NCI-H526 treated with DMSO at 0.1 percent for 48 hours (cell line): ENCODE measurements around the gene CDAN1.

Source experiments
- DNase-seq: peaks from one replicate; lab custom pipeline; 2025; lab: John Stamatoyannopoulos, UW

The CDAN1 gene

DNA sequence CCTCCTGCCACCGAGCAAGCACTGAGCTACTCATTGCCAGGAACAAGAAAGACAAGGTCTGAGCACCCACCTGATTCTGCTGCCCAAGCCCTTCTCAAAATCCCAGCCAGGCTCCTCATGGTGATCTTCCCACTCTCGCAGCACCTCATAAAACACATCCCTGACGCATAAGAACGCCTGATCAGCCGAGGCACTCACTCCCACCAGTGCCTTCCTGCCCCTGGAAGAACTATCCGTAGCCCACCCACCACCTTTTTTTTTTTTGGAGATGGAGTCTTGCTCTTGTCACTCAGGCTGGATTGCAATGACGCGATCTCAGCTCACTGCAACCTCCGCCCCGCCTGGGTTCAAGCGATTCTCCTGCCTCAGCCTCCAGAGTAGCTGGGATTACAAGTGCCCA is 3.9 kb downstream of the CDAN1 start:
- no peak for DNase-seq

DNA sequence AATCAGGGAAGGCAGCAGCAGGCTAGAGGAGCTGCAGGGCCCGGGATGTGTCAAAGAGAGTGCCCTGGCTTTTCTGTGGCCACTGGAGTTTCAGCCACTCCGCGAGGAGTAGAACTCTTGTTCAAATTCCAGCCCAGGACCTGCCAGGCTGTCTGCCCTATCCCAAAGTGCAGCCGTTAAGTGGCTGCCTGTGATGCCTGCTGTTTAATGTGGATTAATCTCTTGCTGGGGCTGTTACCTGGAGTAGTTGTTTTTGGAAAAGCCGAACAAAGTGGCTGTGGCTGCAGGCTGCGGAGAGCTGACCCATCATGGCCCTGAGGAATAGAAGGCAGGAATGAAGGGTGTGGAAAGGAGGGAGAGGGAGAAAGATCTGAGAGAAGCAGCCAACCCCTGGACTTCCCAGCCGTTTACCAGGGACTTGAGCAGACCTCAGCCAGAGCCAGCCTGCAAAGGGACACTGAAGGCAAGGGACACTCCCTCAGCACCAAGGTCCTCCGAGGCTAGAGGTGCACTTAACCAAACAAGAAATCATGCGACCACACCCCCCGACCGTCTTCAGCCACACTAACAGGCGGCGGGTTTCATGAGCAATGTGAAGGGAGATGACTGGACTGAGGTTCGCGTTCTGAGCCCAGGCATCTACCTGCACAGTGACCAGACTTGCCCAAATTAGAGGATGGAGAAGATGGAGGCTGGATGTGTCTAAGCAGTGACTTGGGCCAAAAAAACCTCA is 4.7 kb downstream of the CDAN1 start:
- no peak for DNase-seq

DNA sequence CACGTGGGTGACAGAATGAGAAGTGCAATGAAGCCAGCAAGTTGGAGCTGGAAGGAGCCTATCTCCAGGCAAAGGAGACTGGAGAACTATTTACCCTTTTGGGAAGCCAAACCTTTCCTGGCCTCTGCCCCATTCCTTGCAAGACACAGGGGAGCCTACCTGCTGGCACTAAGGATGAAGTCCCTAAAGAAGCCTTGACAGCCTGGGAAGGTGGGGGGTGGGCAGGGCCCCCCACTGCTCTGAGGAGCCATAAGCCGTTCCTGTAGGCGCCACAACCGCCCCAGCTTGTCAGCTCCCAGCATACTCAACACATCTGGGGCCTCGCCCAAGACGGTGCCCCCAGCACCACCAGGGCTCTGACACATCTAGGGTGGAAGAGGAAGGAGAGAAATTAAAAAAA is 5.5 kb downstream of the CDAN1 start:
- DNase-seq: no peak

DNA sequence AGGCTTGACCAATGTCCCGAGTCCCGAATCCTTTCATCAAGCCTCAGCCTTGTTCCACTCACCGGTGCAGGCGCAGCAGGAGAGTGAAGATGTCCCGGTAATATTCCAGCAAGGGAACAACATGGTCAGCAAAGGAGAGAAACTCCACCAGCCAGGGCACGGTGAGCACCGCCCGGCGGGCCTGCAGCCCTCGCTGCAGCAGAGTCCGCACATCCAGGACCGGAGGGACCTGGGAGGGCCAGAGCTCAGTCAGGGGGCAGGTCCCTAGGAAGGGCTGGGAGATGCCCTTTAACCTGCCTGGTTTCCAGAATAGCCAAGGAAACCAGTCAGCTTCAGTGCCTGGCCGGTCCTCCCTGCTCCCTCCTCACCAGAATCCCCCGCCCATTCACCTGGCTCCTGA is 6.4 kb downstream of the CDAN1 start:
- no peak for DNase-seq

DNA sequence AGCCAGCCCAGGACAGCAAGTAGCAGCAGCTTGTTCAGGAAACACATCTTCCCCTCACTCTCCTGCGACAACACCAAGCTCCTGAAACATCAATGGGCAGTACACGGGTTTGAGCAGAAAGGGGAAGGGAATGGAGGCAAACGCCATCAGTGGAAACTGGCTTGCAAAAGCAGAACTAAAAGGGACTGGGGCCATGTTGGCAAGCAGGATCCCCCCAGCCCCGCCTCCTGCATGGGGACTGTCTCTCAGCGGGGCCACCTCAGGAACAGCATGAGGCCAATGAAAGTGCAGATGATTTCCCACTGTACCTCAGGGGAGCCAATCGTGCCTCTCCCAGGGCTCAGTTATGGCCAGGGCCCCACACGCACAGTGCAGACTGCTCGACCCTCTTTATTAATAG is 6.8 kb downstream of the CDAN1 start:
- DNase-seq: no peak

DNA sequence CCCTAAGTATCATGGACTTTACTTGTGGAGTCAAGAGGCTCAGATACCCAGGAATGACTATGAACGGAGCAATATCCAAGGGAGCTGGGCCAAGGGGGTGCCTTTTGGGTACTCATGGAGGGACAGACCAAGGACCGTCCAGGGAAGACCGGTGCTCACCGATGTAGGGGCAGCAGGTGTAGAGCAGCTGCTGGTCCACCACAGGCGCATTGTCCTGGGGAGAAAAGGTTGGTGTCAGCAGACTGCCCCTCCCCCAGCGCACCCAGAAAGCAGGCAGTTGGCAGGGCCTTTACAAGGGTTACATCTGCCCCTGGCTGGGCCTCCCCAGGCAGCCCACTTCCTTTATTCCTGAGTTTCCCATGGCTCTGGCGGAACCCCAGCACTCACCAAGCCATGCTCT is 7.5 kb downstream of the CDAN1 start:
- no peak for DNase-seq

DNA sequence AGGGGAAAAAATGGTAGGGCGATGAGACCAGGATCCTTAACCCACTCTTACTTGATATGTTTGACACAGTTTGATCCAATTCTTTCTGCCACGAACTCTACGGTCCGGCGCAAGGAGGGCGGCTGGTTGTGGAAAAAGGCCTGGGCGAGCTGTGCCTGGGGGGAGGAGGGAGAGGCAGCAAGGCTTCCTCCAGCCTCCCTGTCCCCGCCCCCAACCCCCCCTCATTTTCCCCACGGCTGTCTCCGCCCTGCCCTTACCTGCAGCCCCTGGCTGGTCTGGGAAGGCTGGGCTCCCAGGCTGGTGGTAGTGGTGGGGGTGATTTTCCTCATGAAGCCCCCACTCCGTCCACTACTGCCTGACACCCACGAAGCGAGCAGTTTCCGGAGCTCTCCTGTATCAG is 8.0 kb downstream of the CDAN1 start:
- no peak for DNase-seq

DNA sequence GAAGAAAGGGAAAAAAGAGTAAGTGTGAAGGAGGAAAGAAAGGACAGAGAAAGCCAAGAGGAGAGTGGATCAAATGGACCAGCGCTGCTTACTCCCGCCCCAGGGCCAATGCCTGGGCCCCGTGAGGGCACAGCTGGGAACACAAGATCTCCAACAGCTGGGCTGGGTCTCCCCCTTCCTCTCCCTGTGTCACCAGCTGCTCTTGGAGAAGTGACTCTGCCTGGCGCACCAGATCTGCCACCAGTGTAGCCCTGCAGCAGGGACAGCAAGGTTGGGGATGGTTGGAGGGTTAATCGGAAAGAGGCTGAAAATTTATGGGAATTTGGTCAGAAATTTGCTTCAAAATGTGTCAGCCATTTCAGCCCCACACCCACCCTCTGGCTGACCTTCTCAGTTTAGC is 8.4 kb downstream of the CDAN1 start:
- DNase-seq: no peak

DNA sequence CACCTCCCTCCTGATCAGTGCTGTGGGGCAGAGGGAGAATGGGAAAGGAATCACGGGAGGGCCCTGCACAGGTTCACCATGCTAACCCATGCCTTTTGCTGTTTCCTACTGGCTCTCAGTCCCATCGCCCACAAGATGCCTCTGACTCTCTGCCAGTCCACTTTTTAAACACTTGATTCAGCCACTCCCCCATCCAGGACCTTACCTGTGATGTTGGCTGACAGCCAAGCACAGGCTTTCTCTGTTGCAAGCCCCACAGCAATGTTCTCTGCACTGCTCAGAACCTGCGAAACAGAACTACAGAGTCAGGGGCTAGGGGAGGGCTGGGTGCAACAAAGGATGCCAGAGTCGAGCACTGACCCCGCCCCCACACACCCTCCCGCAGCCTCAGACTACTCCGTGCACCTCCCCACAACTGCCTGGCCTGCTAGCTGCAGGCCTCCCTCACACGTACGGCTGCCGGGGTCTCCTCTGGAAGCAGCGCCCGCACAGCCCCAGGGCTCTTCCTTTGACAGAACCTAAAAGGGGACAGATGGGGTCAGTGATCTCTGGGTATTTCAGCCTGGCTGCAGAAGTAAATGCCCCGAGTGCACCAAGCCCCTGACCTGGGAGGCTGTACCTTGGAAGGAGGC is 9.1 kb downstream of the CDAN1 start:
- no peak for DNase-seq

DNA sequence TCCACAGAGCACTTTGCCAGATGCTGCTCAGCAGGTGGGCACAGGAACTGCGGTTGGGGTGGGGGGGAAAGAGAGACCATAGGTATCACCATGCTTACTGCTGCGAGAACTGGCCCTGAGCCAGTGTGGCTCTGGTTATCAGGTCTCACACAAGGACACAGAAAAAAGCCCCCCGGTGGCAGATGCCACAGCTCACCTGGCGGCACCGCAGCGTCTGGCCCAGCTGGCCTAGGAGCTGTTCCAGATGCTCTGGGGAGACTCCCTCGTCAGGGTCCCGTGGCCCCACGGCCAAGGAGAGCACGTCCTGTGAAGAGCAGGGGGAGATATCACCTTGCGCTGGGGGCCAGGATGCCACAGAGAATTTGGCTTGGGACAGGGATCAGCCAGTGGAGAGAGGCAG is 10.8 kb downstream of the CDAN1 start:
- DNase-seq: no peak

DNA sequence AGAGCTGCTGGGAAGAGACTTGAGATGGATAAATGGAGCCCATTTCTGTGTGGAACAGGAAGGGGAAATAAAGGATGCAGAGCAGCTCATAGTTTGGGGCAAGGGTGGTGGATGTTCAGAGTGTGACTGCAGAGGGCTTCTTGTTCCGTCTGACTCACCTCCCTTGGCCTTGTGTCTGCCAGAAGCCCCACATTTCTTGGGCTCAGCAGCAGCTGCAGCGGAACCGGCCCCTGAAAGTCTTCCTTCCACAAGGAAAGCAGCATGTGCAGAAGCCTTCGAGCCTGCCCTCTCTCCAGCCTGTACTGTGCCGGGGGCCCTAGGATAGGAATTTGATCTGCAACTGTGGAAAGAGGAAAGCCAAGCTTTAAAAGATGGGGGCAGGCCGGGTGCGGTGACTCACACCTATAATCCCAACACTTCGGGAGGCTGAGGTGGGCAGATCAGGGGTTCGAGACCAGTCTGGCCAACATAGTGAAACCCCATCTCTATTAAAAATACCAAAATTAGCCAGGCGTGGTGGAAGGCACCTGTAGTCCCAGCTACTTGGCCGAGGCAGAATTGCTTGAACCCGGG is 11.5 kb downstream of the CDAN1 start:
- DNase-seq: no peak

DNA sequence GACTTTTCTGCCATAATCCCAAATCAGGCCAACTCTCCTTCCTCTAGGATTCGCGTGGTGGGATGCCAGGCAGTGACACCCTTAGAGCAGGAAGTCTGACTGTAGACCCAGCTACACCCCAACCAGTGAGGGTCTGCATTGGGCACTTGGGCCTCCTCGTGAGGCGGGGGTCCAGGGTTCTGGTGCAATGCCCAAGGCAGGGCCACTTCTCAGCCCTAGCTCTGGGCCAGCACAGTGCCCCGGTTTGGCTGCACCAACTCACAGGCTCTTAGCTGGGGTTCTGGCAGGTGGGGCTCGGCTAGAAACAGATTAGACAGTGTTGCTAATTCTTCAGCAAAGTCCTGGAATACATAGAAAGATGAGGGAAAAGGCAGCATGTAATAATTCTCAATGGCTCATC is 12.7 kb downstream of the CDAN1 start:
- no peak for DNase-seq

DNA sequence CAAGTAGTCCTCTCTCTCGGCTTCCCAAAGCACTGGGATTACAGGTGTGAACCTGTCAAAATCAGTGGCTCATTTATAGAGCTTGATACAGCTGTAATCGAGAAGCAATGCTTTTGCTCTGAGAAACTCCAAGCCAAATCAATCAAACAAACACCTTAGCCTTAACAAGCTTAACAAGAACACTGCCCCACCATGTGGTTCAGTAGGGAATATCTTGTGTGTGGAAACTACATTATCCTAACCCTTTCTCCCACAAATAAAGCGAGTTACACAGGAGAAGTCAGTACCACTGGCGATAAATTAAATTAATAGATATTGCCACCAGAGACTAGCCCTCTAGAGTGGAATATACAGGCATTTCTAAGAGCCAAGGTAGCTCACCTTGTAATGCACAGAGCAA is 13.9 kb downstream of the CDAN1 start:
- DNase-seq: no peak

DNA sequence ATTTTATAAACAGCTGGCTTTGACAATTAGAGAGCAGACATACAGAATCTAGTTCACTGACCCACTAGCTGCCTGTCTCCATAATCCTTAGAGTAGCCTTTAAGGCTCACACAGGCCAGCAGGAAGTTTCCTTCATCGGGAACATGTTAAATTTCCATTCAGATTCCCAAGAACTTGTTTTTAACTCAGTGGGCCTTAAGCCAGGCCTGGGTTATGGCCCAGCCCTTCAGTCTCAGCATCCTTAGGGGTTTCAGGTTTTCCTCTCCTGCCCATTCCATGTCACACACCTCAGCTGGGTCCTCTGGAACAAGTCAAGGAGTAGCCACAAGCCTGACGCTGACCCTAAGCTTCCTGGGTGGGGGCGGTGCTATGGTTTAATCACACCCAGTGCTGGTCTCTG is 15.0 kb downstream of the CDAN1 start:
- DNase-seq: no peak

DNA sequence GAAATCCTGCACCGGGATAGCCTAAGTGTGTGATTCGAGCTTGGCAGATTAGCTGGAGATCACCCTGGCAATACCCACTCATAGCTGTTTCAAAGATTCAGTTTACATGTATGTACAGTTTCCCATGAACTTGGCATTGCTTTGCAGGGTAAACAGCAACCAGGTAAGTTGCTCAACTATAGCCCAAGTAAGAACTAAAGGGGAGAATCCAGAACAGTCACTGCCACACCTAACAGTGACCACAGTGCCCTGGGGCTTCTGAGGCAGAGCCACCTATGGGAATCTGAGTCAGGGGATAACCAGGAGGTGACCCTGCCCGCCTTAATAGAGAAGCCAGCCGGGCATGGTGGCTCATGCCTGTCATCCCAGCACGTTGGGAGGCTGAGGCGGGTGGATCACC is 15.9 kb downstream of the CDAN1 start:
- no peak for DNase-seq

DNA sequence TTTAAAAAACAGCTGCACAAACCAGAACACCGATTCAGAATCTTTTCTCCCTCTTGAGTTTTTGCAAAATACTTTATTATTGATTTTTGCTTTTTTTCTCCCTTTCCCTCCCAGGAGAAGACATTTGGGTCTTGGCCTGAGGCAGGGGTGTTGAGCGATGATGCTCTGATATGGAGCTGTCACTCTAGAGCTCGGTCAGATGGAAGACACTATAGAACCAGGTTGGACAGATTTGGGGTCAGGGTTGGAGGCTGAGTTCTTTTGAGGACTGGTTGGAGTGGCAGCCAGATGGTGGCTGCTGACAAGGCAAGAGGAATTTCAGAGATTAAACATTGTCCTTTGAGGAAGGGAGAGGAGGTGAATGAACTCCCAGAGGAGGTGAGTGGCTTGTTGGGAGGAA is 16.9 kb downstream of the CDAN1 start:
- no peak for DNase-seq

DNA sequence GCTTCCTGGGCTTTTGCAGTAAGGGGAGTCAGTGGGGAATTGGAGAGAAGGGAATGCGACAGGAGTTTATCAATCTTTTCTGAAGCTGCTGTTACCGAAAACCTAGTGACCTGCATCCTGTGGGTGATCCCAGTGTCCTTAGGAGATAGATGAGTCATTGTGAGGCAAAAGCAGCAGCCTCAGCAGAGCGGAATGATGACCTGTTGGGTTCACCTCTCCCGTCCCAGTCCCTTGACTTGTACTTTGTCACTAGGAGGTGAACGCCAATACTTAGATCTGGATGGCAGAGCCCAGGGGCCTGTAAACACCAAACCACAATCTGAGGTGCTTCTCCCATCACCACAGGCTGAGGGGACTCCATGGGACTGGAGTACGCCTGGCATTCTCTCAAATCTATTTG is 17.9 kb downstream of the CDAN1 start:
- no peak for DNase-seq

DNA sequence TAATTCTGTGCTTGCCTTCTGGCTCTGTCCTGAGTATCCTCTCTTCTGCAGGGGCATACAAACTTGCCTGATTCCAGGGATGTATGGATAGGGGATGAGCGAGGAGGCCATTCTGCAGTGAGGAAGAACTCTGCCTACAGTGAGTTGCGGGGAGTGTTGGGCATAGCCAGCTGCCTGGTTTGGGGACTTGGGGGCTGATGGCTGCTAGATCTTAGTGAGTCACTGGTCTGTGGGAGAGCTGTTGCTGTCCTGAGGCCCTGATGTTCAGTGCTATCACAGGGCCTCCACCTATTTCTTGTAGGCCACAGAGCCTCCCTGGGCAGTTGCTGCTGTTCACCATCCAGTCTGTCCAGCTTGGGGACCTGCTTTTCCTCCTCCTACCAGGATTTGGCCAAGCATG is 20.3 kb downstream of the CDAN1 start:
- DNase-seq: no peak

DNA sequence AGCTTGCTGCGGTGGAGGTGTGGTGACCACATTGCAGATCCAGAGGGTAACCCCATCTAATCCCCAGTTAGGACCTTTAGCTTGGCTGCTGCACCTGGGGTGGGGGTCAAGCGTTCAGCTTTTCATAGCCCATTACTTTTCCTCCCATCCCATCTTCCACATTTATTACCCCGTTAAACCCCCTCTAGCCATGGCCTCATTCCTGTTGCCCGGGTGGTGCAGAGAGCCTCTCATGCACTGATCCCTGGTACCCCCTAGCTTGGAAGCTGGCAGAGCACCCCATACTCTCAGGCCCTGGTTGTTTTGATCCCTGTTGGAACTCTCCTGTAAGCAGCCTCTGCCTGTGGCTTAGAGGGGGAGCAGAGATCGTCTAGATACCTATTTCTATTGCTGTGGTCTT is 20.8 kb downstream of the CDAN1 start:
- no peak for DNase-seq

DNA sequence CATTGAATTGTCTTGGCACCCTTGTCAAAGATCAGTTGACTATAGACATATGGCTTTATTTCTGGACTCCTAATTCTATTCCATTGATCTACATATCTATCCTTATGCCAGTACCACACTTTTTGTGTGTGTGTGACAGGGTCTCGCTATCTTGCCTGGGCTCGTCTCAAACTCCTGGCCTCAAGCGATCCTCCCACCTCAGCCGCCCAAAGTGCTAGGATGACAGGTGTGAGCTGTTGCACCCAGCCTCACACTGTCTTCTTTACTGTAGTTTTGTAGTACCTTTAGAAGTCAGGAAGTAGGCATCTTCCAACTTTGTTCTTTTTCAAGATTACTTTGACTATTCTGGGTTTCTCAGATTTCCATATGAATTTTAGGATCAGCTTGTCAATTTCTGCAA is 24.3 kb downstream of the CDAN1 start:
- no peak for DNase-seq

DNA sequence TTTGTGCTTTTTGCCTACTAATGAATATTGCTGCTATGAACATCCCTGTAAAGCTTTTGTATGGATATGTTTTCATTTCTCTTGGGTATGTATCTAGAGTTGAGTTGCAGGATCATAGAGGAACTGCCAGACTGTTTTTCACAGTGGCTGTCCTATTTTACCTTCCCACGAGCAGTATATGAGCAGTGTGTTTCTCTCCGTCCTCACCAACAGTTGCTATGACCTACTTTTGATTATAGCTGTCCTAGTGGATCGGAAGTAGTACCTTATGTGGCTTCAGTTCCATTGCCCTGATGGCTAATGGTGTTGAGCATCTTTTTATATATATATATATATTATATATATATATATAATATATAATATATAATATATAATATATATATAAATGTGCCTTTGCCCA is 25.2 kb downstream of the CDAN1 start:
- DNase-seq: no peak

DNA sequence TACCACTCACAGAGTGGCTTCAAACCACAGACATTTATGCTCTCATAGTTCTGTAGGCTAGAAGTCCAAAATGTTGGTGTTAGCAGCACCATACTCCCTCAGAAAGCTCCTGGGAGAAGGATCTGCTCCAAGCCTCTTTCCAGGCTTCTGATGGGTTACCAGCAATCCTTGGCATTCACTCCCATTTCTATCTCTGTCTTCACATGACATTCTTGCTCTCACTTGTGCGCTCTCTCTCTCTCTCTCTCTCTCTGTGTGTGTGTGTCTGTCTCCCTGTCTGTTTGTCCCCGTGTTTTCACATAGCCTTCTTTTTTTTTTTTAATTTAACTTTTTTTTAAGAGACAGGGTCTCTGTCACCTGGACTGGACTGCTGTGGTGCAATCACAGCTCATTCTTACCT is 26.3 kb downstream of the CDAN1 start:
- no peak for DNase-seq

DNA sequence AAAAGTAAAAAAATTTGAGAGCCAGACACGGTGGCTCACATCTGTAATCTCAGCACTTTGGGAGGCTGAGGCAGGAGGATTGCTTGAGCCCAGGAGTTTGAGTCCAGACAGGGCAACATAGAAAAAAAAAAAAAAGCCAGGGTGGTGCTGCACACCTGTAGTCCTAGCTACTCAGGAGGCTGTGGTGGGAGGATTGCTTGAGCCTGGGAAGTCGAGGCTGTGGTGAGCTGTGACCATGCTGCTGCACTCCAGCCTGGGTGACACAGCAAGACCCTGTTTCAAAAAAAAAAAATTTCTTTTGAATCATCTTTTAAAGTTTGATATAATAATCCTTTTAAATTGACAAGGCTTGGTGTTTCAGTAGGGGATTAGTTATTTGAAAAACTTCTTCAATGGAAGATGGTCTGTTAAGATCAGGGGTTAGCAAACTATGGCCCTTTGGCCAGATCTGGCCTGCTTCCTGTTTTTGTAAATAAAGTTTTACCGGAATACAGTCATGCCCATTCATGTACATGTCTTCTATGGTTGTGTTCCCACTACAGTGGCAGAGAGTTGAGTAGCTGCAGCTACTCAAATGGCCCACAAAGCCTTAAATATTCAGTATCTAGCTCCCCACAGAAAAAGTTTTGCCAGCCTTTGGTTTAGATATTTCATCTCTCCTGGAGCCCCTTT is 28.9 kb downstream of the CDAN1 start:
- no peak for DNase-seq
